GM12864 (cell line): ENCODE data around the gene TFEC.

ENCODE experiments used
- DNase-seq: peaks from one replicate; pipeline ENCODE4 v3.0.0-alpha.2; 2011; ENCODE audit warnings: low read depth
- H3K4me3 ChIP-seq: 2 replicates; pipeline ENCODE4 v1.5.1; 2011; ENCODE audit warnings: mild to moderate bottlenecking, low read depth, low read length, control low read depth
- TF ChIP-seq, protein P1 (sequence below): IDR thresholded peaks from 2 replicates; pipeline ENCODE4 v1.5.1; 2011; ENCODE audit warnings: low read depth, mild to moderate bottlenecking, moderate library complexity, low read length, control low read depth, inconsistent platforms; ENCODE audit errors: missing control alignments

TFEC gene

DNA sequence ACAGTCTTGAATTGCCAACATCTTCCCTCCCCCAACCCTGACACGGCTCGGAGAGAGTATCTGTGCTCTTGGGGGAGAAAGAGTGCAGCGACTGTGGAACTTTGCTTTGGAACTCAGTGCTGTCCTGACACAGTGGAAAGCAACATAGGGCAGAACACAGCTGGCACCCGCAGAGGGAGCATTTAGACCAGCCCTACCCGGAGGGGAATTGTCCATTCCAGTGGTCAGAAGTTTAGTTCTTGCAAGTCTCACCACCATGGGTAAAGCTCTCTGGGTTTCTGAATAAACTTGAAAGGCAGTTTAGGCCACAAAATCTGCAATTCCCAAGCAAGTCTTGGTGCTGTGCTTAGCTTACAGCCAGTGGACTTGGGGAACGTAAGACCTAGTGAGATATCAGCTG is 34.9 kb downstream of the TFEC start:
- no peak for DNase-seq
- TF ChIP-seq, protein P1, sequence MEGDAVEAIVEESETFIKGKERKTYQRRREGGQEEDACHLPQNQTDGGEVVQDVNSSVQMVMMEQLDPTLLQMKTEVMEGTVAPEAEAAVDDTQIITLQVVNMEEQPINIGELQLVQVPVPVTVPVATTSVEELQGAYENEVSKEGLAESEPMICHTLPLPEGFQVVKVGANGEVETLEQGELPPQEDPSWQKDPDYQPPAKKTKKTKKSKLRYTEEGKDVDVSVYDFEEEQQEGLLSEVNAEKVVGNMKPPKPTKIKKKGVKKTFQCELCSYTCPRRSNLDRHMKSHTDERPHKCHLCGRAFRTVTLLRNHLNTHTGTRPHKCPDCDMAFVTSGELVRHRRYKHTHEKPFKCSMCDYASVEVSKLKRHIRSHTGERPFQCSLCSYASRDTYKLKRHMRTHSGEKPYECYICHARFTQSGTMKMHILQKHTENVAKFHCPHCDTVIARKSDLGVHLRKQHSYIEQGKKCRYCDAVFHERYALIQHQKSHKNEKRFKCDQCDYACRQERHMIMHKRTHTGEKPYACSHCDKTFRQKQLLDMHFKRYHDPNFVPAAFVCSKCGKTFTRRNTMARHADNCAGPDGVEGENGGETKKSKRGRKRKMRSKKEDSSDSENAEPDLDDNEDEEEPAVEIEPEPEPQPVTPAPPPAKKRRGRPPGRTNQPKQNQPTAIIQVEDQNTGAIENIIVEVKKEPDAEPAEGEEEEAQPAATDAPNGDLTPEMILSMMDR = no peak
- H3K4me3 ChIP-seq = no peak overlapping the region

DNA sequence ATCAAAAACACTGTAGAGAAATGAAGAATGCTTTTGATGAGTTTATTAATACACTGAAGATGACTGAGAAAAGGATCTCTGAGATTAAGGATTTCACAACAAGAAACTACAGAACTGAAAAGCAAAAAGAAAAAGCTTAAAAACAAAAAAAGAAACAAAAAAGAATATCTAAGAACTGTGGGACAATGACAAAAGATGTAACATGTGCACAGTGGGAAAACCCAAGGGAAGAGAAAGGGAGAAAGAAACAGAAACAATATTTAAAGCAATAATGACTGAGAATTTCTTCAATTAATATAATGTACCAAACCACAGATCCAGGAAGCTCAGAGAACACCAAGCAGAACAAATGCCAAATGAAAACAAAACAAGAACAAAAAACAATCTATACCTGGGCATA is 42.2 kb downstream of the TFEC start:
- TF ChIP-seq, protein P1 = no peak
- DNase-seq = no peak
- H3K4me3 ChIP-seq = no peak overlapping the region

DNA sequence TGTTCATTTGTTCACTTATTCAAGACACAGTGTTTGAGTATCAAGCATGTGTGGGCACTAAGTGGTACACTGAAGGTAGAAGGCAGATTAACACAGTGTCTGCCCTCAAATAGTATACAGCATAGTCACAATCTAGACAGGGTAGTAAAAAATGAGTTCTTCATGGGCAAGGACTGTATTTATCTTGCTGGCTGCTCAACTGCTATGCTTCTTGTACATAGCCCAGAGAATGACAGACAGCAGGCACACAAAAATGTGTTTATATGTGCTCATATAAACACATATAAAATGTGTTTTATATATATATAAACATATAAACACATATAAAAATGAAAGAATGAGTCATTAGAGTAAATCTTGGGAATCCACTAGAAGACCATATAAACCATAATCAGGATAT is 43.1 kb downstream of the TFEC start:
- TF ChIP-seq, protein P1 = no peak
- no peak overlapping the region for H3K4me3 ChIP-seq
- no peak for DNase-seq

DNA sequence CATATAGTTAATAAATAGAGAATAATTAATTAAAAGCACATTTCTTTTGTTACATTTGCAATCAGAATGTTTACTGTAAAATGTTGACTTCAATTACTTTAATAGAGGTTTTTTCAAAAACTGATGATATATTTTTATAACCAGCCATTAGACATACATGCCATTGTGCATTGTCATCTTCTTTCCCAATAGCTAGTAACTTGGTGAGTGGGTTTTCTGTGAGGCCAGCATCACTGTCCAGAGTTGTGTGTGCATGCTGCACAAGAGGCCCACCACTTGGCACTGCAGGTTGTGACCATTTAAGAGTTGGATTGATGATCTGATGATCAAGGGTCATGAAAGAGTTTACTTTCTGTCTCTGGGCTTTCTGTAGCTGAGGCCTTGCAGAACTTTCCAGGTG is 46.5 kb downstream of the TFEC start:
- no peak overlapping the region for H3K4me3 ChIP-seq
- TF ChIP-seq, protein P1 = no peak
- no peak for DNase-seq

DNA sequence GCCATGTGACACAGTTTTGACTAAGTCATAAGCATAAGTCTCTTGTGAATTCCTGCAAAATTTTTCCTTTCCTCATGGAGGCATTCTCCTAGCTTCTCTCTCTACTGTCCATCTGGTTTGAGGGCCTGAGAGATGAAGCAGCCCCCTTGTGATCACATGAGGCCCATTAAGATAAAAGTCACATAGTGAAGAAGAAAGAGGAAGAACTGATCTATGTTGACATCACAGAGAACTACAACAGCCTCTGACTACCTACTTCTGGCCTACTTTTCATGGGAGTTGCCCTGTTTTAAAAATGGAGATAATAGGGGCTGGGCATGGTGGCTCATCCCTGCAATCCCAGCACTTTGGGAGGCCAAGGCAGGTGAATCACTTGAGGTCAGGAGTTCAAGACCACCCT is 50.4 kb downstream of the TFEC start:
- TF ChIP-seq, protein P1 = no peak
- DNase-seq = no peak
- H3K4me3 ChIP-seq = no peak overlapping the region

DNA sequence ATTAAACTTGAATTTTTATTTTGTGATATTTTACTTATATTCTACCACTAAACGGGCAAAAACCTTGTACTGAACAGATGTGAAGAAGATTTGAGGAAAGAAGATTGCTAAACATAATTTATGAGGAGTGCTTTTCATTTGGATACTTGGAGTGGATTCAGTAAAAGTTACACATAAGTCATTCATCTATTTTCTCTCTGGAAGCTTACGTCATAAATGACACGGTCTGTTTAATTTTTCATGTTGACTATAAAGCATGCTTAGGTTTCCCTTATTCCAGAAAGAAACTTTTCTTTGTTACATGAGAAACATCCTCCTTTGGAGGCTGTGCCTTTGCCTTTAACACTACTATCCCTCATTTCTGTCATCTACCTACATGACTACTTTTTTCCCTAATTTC is 53.9 kb downstream of the TFEC start:
- TF ChIP-seq, protein P1 = no peak
- DNase-seq = no peak

DNA sequence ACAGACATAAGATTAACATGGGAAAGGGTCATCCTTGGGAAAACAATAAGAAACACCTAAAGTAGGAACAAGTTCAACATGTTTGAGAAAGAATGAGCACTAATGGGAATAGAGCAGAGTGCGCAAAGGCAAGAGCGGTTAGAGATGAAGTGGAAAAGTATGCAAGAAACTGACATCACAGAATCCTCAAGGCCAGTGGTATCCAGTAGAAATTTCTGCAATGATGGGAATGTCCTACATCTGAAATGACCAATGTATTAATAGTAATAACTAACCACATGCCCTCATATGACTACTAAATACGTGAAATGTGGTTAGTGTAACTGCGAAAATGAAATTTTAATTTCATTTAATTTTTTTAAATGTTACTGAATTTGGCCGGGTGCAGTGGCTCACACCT is 54.8 kb downstream of the TFEC start:
- no peak for DNase-seq
- no peak overlapping the region for H3K4me3 ChIP-seq
- TF ChIP-seq, protein P1 = no peak

More for the DNA sequence above, 53.9 kb downstream of the TFEC start:
- H3K4me3 ChIP-seq = no peak overlapping the region
